Measurements from ENCODE around the gene DIS3L.

- no peak for TF ChIP-seq CTCF (IDR thresholded peaks at IDR 0.05)
- TF ChIP-seq POLR2A (IDR thresholded peaks at IDR 0.05), result no peak
- no peak for TF ChIP-seq POLR2AphosphoS5 (IDR thresholded peaks at IDR 0.05)
- TF ChIP-seq EP300 (IDR thresholded peaks at IDR 0.05), result no peak
Measured at GRCh38 chr15:66359740-66360139, 66.4 kb downstream of the DIS3L start.
